GM19452 (cell line): ENCODE results near the gene KAT7.
A peak's percentile ranks its signal among the peaks of the same experiment; 100 is the strongest.

Source experiments
- ATAC-seq: cut with Tn5 transposase; IDR thresholded peaks from one replicate; pipeline ENCODE4 v1.9.1; 2021; ENCODE audit not compliant: unreplicated experiment

The KAT7 gene

DNA sequence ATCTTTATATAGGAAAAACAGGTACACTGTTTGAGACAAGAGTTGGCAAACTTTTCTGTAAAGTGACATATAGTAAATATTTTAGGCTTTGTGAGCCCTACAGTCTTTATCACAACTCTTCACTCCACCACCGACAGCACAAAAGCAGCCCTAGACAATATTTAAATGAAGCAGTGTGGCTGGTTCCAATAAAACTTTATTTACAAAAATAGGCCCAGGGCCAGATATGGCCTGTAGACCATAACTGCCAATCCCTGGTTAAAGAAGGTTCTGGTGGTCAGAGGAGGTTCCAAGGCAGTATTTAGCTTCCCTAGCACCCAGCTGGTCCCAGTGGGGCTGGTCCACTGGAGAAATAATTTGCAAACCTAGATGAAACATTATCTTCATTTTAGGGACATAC, 28.2 kb upstream of the KAT7 start:
- ATAC-seq: no peak

DNA sequence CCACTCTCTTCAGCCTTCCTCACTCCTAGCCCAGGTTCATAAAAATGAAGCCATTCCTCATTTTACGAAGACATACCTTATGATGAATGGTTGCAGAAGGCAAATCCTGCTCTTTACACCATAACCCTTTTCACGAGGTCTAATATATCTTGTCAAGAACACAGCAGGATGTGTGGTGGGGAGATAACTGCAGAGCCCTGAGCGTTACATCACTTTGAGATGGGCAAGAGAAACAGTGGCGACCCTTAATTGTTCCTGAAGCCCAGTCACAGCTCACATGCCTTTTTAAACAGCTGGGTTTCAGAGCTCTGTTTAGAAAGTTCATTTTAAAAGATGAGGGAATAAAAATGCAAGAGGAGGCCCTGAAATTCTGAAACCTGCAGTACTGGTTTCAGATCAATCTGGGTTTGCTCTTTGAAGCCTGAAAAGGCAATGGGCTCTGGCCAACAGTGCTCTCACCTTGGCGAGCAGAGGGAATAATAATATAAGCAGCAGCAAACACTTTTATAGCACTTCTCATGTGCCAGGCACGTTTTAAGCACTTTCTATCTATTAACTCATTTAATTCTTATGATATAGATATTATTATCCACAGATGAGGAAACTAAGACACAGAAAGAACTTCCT, 27.4 kb upstream of the KAT7 start:
- ATAC-seq: no peak

DNA sequence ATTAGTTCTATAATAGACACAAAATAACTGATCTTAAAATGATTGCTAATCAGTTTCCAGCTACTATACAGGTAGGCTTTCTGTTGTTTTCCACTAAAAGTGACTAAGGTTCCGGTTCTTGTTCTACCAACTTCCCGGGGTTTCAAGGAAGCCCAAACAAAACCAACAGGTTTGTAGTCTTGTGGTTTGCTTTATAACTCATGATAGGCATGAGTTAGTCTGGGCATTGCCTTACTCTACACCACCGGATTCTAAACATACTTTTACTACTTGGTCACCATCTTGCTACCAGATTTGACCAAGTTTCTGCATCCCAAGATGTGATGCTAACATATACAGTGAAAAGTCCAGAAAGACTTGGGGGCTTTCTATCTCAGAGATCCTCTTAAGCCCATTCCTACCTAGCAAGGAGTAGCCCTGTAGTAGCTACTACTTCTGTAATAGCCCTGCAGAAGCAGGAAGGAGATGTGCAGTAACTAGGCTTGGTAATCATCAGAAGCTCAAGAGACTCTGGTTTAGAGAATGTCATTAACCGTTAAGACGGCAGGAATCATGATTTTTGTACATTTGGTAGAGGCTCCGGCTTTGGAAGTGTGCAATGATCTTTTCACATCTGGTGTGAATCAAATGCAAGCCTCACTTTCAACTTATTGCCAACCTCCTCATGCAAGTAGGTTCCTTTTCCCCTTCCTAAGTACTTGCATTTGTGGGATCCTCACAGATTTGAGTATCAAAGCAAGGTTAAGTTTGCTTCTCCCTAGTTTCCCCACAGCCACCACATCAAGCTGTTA, 26.1 kb upstream of the KAT7 start:
- ATAC-seq: no peak

DNA sequence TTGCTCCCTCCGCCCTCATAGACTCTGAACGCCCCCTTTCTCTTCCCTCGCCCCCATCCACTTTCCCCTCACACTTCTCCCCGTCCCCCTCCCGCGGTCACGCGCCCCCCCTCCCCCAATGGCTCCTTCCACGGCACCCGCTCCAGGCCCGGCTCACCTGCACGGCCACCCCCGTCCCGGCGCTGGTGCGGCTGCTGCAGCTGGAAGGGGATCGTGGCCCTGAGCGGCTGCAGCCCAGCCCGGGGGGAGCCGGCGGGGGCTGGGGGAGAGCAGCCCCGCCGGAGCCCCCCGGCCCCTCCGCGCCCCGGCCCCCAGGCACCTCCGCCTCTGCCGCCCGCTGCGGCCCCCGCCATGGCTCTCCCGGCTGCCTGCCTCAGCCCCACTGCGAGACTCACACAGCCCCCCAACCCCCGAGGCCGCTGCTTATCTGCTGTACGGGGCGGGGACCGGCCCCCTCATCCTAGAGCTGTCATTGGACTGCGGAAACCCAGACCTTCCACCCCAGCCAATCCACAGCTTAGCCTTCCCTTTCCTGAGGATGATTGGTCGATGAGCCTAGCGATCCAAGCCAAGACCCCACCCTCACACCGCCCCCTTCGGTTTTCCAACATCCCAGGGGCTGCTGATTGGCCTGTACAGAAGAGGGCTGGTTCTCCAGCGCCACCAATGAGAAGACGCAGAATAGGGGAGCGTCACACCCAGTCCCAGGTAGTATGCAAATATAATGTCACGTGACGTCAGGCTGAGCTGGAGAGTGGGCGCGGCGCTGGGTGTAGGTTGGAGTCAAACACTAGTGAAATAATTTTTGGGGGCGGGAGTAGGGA, 24.5 kb upstream of the KAT7 start, which contains the start of gene FAM117A:
Gene FAM117A, minus strand, starts transcription at position 397 of the 824 bp plus-strand sequence. Its CDS starts 44 bp downstream, at position 353.
- peak; percentile 96 for ATAC-seq

DNA sequence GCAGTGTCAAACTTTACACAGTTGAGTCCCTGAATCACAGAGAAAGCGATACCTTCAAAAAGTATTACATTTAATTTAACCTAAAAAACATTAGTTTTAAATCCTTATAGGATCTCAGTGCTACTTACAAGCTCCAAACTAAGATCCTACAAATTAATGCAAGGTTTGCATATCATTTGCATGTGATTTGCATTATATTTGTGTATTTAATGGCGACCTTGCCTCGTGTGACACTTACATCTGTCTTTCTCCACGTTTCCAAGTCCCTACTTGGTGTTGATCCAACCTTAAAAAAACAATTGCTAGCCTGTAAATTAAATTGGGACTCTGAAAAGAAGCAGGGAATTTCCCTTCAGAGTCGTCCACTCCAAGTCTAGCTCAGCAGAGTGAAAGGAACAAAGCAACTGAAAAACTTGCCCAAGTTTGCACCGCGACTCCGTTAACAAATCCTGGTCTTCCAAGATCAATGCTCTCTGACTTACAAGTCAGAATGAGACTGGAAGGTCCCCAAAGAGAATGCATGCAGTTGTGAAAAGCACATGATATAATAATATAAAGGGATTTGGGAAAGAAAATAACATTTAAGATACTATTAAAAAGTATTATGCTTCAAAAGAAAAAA, 23.8 kb upstream of the KAT7 start:
- ATAC-seq: no peak

DNA sequence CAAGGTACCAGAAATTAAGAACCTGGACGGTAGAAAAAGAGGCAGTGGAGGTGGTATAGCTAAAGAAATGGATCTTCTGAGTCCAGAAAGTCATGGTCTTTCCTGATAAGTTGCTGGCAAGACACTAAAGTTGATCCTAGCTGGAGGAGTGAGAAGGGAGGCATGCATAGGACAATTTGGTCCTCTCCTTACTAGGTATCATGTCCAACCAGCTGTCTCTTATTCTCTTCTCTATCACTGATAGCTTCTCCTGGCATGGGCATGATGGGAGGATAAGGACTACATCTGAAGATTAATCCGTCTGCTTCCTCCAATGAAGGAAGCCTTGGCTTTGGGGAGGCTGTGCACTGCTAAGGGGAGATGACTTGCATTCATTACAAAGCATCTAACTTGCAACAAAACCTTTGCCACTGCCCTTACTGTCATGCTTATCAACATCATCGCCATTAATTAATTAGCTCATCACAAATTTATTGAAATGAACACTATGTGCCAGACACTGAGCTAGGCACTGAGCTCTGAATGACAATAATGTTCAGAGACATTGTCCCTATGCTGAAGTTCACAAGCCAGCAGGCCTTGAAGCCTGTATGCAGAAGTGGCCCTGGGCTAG, 21.5 kb upstream of the KAT7 start:
- no peak for ATAC-seq

DNA sequence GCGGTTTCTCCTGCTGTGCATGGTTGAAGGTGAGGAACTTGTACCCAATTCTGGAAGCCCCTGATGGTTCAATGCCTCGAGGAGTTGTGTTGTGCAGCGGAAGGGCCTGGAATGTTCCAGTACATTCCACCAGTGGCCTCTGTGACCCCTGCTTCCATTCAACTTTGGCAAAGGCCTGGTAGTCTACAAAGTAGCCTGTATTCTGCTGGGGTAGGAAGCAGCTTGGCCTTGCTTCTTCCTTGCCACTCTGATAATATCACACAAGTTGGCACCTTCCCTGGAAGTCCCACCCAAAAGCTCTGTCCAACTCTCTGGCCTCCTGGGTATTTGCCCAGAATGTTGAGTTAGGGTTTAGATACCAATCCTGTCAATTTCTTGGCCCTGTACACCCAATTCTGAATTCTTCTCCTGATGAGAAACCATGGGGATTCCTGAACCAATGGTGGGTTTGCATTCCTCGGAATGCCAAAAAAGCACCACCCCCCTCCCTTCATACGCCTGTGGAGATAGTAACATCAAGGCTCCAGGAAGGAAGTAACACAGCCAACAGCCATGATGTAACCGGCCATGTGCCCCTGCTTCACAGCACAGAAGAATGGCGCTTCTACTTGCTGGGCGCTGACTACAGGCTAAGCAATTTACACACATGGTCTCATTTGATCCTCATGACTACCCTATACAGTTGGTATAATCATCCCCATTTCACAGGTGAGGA, 12.8 kb upstream of the KAT7 start:
- ATAC-seq: no peak

DNA sequence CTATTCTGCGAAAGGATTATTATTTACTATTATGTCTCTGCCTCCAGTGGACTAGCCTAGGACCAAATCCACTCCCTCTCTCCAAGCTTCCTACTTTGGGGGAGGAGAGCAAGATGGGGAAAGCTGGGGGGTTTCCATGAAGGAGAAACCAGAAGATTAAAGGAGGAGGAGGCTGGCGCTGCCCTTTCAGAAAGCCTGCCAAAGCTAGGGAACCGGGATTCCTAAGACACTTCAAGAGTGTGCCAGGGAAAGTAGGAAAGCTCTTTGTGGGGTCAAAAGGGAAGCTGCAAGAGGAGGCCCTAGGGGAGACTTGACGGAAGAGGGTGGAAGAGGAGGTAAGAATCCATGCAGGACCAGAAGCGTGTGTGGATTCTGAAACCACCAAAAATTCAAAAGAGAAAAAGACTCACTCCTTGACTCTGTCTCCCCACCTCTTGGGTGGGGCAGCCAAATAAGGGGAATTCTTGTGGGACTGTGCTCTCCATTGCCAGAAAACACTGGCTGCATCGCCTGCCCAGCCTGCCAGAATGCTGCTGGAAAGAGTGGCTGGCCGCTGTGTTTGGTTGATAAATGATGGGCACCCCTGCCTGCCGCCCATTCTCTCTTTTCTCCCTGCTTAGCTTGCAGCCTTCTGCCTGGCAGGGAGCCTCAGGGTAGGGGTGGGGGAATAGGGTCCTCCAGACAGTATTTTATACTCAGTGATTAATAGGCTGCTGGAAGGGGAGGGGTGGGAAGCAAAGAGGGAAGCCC, 11.8 kb upstream of the KAT7 start:
- ATAC-seq: no peak

DNA sequence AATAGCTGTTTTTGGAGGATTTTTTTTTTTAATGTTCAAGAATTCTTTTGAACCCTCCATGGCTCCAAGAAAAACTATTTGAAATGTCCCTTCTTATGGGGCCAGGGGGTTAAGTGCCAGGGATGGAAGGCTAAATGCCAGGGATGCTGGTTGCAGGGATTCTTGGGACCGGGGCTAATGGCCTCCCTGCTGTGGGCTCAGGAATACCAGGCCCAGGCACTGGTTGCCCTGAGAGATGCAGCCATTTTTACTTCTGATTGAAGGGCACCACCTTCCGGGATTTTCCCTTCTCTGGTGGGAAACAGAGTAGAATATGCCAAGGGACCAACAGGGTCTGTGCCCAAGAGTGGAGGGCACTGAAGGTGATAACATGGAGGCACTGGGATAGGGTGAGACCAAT, 10.9 kb upstream of the KAT7 start:
- ATAC-seq: no peak

DNA sequence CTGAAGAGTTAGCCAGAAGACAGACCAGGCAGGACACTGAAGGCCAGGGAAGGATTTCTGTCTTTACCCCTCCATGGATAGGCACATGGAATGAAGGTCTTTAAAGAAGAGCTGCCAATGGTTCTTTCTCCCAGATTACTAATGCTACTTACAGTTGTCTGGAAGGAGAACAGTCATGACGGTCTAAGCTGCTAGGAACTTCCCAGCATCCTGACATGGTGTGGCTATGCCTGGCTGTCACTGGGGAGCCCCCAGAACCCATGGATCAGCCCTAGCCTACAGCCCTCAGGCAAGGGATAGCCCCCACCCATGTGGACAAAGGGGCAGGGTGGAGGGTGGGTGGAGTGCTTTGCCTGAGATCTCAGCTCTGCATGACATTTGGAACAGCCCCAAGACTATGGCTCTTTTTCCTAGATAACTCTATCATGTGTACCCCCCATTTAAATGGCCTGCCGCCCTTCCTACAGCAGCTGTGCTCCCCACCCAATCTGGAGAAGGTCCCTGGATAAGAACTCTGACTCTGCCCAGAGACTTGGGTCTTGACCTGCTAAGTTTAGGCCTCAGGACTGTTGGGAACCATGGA, 9.2 kb upstream of the KAT7 start:
- no peak for ATAC-seq

DNA sequence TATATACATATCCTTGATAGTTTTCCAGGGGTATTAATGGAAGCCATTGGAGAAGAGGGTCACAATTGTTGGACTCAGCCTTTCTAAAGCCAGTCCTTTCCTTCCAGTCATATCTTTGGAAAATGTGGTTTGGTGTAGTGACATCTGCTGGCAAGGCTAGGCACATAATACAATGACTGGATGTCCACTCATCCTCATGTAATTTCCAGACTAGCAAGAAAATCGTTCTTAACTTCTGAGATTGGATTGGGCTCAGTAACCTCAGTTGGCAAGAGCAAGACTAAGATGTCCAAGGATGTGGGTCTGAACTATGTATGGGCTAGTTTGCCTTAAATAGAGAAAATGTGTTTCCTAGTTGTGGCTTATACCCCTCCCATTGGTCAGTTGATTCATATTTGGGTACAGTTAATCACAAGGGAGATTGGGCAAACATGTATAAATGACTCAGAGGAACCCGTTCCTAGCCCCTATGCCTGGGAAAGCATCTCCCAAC, 8.7 kb upstream of the KAT7 start:
- no peak for ATAC-seq

DNA sequence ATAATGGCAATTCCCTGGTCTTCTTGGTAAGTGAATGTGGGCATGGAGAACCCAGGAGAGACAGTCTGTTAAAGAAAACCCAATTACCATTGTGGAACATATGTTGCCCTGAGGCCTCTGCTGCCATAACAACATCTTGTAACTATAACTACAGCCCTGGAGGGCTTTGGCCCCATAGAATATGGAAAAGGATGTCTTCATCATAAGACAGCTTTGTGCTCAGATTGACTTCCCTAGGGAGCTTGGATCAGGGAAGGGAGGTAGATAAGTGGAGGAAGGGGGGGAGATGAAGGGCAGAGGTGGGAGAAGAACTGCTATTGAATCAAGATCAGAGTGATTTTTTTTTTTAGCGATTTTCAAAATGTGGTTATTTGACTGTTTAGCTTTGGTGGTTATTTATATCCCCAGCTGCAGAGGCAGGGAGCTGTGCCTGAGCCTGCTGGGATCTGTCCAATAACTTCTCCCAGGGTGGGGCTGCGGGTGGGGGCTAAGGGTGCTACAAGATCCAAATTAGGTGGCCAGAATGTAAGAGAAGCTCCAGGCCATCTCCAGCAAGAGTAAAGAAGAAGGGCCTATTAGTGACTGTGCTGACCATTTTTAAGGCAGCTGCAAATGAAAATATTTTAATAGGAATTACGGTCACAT, 5.3 kb upstream of the KAT7 start:
- ATAC-seq: no peak

DNA sequence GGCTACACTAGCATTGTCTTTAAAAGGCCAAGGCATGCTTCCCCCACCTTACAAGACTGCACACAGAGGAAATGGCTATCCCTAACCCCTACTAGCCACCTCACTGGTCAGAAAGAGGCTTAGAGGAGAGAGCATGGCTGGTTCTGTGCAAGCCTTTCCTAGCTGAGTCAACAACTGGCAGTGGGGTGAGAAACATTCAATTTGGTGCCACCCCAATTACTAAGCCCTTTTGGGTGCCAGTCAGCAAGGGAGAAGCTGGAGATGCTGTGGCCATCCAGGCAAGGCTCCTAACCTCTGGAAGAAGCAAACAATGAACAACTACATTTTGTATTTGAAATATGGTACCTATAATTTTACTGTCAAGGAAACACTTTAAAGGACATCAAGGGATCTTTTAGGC, 4.7 kb upstream of the KAT7 start:
- ATAC-seq: no peak

DNA sequence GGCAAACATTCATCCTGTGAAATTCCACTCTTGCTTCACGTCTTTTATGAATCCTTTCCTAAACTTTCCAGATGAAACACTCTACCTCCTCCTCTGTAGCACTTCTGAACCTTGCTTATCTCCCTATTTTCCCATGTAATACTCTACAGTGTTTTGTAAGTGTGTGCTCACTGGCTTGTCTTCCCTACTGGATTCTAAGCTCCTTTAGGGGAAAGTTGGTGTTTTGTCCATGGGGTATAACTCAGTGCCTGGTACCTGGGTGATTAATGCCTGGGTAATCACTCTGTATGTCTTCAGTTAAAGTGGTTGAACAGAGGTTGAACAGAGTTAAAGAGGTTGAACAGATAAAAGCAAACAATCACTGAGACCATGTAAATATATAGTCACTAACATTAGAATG, 3.8 kb upstream of the KAT7 start:
- ATAC-seq: no peak

DNA sequence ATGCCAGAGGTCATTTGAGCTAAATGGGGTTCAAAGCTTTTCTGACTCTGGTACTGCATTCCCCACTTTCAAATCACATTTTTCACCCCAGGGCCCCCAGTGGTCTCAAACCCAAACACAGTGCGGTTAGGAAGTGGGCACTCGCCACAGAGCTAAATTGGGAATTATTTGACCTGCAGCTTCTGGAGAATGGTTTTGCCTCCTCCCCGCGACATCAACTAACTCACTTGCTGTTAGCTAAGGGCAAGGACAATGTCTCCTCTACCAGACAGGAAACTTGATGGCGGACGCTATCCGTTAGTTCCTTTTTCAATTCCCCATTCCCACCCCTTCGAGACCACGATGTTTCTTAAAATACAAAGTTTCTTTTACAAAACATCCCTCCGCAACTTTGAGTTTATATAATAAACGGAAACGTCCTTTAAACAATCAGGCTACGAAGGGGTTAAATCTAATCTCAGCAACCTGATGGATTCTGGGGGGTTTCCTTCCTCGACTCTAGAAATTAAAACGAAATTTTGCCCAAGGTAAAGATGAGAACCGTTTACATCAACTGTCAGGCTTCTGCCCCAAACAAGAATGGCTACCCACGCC, 500 bp upstream of the KAT7 start:
- ATAC-seq: no peak

DNA sequence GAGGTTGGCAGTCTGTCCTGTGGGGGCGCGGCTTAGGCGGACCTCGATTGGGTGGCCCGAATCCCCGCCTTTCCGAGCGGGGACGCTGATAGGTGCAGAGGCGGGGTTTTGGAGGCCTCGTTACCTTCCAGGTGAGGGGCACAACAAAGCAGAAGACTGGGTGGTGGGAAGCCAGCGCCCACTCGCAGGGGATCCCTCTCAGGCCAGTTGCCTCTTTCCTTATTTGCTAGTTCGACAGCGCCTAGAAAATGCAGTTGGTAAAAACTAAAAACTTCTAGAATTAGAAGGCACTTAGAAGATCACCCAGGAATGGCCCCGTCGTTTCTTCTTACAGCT, 730 bp downstream of the KAT7 start:
- no peak for ATAC-seq

DNA sequence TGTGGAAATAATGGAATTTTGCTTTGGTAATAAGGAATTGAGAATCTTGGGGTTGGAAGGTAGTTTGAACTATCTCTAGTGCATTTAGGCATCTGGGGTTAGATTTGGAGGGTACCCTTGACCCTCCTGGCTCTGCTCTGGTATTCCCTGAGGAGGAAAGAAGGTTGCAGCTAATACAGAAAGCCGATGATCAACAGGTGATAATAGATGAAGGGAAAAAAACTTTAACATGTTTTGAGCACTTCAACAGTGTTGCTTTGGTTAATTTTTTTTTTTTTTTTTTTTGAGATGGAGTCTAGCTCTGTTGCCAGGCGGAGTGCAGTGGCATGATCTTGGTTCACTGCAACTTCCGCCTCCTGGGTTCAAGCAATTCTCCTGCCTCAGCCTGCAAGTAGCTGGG, 4.8 kb downstream of the KAT7 start:
- ATAC-seq: no peak

DNA sequence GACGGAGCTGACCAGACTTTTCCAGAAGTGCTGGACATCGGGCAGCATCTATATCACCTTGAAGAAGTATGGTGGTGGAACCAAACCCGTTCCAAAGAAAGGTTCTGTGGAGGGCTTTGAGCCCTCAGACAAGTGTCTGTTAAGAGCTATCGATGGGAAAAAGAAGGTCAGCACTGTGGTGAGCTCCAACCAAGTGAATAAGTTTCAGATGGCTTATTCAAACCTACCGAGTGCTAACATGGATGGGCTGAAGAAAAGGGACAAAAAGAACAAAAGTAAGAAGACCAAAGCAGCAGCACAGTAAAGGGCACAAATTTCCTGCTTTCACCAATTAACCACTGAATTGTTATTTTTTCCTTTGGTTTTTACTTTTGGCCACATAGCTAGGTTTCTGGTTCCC, 6.9 kb downstream of the KAT7 start:
- no peak for ATAC-seq
